Heart right ventricle (tissue), 16 donors: ENCODE results near the gene NSMCE1. TPM values are rescaled to one million over a fixed set of nuclear protein-coding genes. Genes with fewer than 3 reads are reported as not detected.

Source experiments
- ATAC-seq, 8 donors: fragments of 200-7000 bp; cut with Tn5 transposase; one replicate each; pipeline ENCODE4 v1.9.1; 2020; ENCODE audit warnings: mild to moderate bottlenecking in 8 of 8, moderate library complexity in 8 of 8, moderate number of reproducible peaks in 1 of 8
- DNase-seq, 2 donors: peaks; one replicate each; pipeline ENCODE4 v3.0.0-alpha.2; 2020
- H3K27ac ChIP-seq, 10 donors: fragments of 200-600 bp; sonication (generic) in 2 of 10; one replicate each; pipeline versions ENCODE4 v1.5.0 to v1.8.0; 2020 to 2022; ENCODE audit warnings: mild to moderate bottlenecking in 3 of 10
- H3K27me3 ChIP-seq, 7 donors: fragments of 200-600 bp; one replicate each; pipeline ENCODE4 v1.8.0; 2021 to 2022; ENCODE audit warnings: mild to moderate bottlenecking in 2 of 7
- H3K36me3 ChIP-seq, 9 donors: fragments of 200-600 bp; sonication (generic) in 1 of 9; one replicate each; pipeline versions ENCODE4 v1.5.0 to v1.8.0; 2020 to 2022; ENCODE audit warnings: mild to moderate bottlenecking in 2 of 9
- H3K4me1 ChIP-seq, 9 donors: fragments of 200-600 bp; sonication (generic) in 1 of 9; one replicate each; pipeline versions ENCODE4 v1.5.0 to v1.8.0; 2020 to 2022; ENCODE audit warnings: mild to moderate bottlenecking in 4 of 9
- H3K4me3 ChIP-seq, 10 donors: fragments of 200-600 bp; sonication (generic) in 2 of 10; one replicate each; pipeline versions ENCODE4 v1.5.0 to v1.8.0; 2020 to 2022; ENCODE audit warnings: mild to moderate bottlenecking in 7 of 10, moderate library complexity in 2 of 10
- H3K9me3 ChIP-seq, 11 donors: fragments of 200-600 bp in 10 of 11; sonication (generic) in 2 of 11; one replicate each; pipeline versions ENCODE4 v1.5.0 to v1.8.0; 2013 to 2022; ENCODE audit warnings: mild to moderate bottlenecking in 2 of 11, control low read depth in 1 of 11, moderate library complexity in 1 of 11
- WGBS, 2 donors: extraction: QIAGEN DNeasy Blood & Tissue Kit; methylation state at CpG; one replicate each; pipeline ENCODE4 v1.1.7; 2013; ENCODE audit warnings: inconsistent platforms in 1 of 2; 5-methylcytosine and 5-hydroxymethylcytosine counted together
- intact Hi-C, 10 donors: fragments of 100-400 bp; cut with DNase I; formaldehyde crosslinking; loops; one replicate each; pipeline versions ENCODE4 v1.11.1 to v1.14.2; 2022
- polyA plus RNA-seq, 2 donors: library from polyadenylated mRNA; stranded (reverse); fragments of 200-250 nt; gene quantifications; one replicate each; pipeline ENCODE4 v1.2.3, GENCODE V29; 2013
- total RNA-seq, 10 donors: library from RNA; stranded (reverse); fragmentation: NEBNext Ultra II Directional in 3 of 10; extraction: Animal tissue kit (Norgen Biotek cat#: 25700) in 3 of 10; gene quantifications; one replicate each; pipeline versions ENCODE4 v1.2.1 to v1.2.4, GENCODE V29; 2021 to 2023
- TF ChIP-seq, protein P1 (sequence below), 9 donors: fragments of 200-600 bp; sonication (generic) in 2 of 9; IDR thresholded peaks; one replicate each; pipeline versions ENCODE4 v1.5.0 to v1.8.0; 2021 to 2022; ENCODE audit warnings: antibody characterized with exemption in 9 of 9, mild to moderate bottlenecking in 5 of 9, moderate library complexity in 1 of 9
- donor health status: Arrhythmogenic right ventricular cardiomyopathy.
- donor health status: ischemic (EF 13 %, LVEDD 7.1; RV severe dilation, severe dysfunction).
- donor health status: healthy with polysubstance abuse.
- donor health status: DM: no; HTN: yes; CAD: no.
- donor health status: DM: no; HTN: no; CAD: no.
- donor health status: ischemic (EF 25% LVEDD 6.9; RV normal size, moderate dysfunction).
- donor health status: ischemic (EF 25% LVEDD 5.7; RV mildly dilated, moderate dysfunction).
- donor health status: healthy.
- donor health status: DM: yes; HTN: yes; CAD: no.
- donor health status: Ischemic cardiomyopathy.
- donor health status: ischemic (EF 35%, LVEDD 5.7; RV mildly dilated, moderate dysfunction).
- donor health status: nonischemic (EF 11% LVEDD 7.7; RV severe dilation, severe dysfunction).
- donor health status: DM: yes; HTN: yes; CAD: no.
- donor health status: PGD.
- donor health status: ischemic (EF 29% LVEDD 5.4; RV normal size, mild dysfunction).
- donor health status: nonischemic (EF 23%, LVEDD 6.1; RV moderate dilation, normal function).

Gene NSMCE1
- total and polyA plus RNA-seq, 12 donors: 33.5 to 57.1 (median 38.1) TPM

DNA sequence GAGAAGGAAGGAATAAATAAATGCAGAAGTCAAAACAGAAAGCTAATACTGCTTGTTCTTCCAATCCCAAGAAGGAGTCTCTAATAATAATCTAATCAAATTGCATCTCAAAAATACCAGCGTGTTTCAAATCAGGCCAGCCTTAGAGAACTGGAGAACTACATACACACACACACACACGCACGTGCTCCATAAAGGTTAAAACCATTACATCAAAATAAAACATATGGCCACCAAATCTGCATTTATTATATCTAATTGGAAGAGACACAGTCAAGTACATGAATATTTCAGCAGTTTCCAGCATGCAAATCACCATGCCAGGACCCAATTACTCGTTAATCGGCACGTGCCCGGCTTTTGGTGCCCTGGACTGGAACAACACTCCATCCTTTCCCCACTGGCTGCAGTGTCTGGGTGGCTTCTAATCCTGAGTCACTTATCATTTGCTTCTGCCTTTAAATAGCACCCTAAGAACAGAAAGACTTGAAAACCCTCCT lies 85.6 kb downstream of the NSMCE1 start:
- H3K27ac ChIP-seq: no peak overlapping the region
- no peaks in the 10 kb centered on the region for H3K36me3 ChIP-seq
- DNase-seq (no peak), ATAC-seq (no peak)
- intact Hi-C loops: loop anchor here in 2 of 10 donors (5.0 to 10.0 kb wide), 3 partner anchors 182 to 272 kb away; no protein-coding TSS in a partner anchor
- H3K9me3 ChIP-seq: peaks cover 0 to 6% (median 0%) of the 10 kb centered on the region in 11 donors
- H3K27me3 ChIP-seq: peaks cover 0 to 9% (median 0%) of the 10 kb centered on the region in 7 donors
- 80 to 86% methylated on average over 7 of the region's 7 CpGs for WGBS, 2 donors
- TF ChIP-seq, protein P1, sequence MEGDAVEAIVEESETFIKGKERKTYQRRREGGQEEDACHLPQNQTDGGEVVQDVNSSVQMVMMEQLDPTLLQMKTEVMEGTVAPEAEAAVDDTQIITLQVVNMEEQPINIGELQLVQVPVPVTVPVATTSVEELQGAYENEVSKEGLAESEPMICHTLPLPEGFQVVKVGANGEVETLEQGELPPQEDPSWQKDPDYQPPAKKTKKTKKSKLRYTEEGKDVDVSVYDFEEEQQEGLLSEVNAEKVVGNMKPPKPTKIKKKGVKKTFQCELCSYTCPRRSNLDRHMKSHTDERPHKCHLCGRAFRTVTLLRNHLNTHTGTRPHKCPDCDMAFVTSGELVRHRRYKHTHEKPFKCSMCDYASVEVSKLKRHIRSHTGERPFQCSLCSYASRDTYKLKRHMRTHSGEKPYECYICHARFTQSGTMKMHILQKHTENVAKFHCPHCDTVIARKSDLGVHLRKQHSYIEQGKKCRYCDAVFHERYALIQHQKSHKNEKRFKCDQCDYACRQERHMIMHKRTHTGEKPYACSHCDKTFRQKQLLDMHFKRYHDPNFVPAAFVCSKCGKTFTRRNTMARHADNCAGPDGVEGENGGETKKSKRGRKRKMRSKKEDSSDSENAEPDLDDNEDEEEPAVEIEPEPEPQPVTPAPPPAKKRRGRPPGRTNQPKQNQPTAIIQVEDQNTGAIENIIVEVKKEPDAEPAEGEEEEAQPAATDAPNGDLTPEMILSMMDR (IDR thresholded peaks at IDR 0.05): no peak
- no peak overlapping the region for H3K4me3 ChIP-seq
- H3K4me1 ChIP-seq: peaks cover 0 to 12% (median 0%) of the 10 kb centered on the region in 9 donors

DNA sequence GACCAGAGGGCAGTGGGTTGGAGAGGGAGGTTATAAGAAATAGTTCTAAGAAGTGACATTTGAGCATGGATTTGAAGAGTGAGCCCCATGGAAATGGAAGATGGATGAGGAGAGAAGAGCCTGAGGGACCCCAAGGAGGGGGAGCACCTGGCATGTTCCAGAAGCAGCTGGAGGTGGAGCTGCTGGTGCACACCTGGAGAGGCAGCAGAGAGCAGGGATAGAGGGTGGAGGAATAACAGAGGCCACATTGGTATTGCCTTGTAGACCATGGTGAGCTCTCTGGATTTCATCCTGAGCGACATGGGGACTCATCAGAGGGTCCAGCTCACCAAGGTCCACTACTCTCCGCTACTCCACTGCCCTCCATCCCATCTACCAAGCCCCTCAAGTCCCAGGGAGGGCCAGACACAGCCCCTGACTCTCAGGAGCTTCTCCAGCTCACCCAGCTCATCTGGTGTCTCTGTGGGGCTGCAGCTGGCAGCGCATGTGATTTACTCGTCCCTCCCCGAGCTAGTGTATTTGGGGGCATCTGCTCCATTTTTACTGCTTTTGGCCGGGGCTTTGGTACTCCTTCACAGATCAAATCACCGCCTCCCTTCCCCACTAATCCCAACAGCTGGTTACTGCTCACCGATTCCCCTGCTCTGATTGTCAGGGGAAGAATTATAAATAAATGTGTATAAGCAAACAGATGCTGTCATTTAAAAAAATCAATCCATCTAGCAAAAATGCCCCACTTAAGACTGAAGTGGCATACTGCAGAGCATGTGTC lies 87.4 kb downstream of the NSMCE1 start:
- Histone ChIP-seq H3K9me3 (peaks cover 0 to 6% (median 0%) of the 10 kb centered on the region in 11 donors), H3K36me3 (no peaks in the 10 kb centered on the region), H3K4me3 (no peak overlapping the region), H3K27ac (no peak overlapping the region), H3K27me3 (peaks cover 0 to 6% (median 0%) of the 10 kb centered on the region in 7 donors), H3K4me1 (peaks cover 0 to 12% (median 0%) of the 10 kb centered on the region in 9 donors)
- TF ChIP-seq, protein P1 (IDR thresholded peaks at IDR 0.05): no peak
- DNase-seq (no peak), ATAC-seq (no peak)
- intact Hi-C loops: loop anchor here in 3 of 10 donors (2.0 to 10.0 kb wide), 4 partner anchors 184 to 274 kb away; no protein-coding TSS in a partner anchor
- 82 to 88% methylated on average over 8 of the region's 8 CpGs for WGBS, 2 donors

DNA sequence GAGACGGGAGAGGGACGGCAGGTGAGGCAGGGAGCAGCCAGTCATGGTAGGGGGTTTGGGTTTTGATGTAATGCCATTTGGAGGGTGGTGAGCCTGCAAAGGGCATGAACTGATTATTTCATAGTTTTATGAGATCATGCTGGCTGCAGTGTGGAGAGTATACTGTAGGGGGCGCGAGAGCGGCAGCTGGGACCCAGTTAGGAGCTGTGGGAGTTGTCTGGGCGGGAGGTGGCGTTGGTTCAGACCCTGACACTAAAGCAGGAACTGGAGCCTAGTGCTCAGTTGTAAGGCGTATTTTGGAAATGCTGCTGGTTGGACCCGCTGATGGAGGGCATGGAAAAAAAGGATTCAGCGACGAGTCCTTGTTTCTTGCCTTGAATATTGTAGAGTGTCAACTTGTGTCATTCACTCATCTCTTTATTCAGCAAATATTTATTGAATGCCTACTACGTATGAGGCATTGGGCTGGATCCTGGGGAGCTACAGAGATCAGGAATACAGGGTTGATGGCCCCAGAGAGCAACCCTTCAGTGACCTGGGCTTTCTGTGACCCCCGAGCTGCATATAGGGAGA lies 89.0 kb downstream of the NSMCE1 start:
- Histone ChIP-seq H3K27me3 (peaks cover 0 to 9% (median 0%) of the 10 kb centered on the region in 7 donors), H3K9me3 (peaks cover 0 to 6% (median 0%) of the 10 kb centered on the region in 11 donors), H3K4me3 (no peak overlapping the region), H3K27ac (no peak overlapping the region), H3K4me1 (peaks cover 0 to 12% (median 0%) of the 10 kb centered on the region in 9 donors), H3K36me3 (no peaks in the 10 kb centered on the region)
- WGBS, 2 donors: 17 to 19% methylated on average over 13 of the region's 13 CpGs
- TF ChIP-seq, protein P1 (IDR thresholded peaks at IDR 0.05): peak; percentile 84 to 97 (median 93)
- DNase-seq: peak; percentile 84 to 86
- peak; percentile 93 to 97 (median 95) for ATAC-seq
- intact Hi-C loops: loop anchor here (1.0 to 10.0 kb wide), 11 partner anchors 57 to 278 kb away; no protein-coding TSS in a partner anchor
